Fibroblast of mammary gland (primary cell): ENCODE measurements around the gene ID4.
"Not testable (repeated sequence)": the region's sequence is repeated elsewhere in the genome, so short reads cannot be mapped to it uniquely, and the experiment has no call there.

Experiments used
- DNase-seq: peaks from one replicate; pipeline ENCODE4 v3.0.0-alpha.2; 2010; ENCODE audit warnings: low read depth
- H3K4me3 ChIP-seq: 2 replicates; pipeline ENCODE4 v1.5.1; 2011; ENCODE audit warnings: low read depth, mild to moderate bottlenecking, low read length, moderate library complexity; ENCODE audit not compliant: control insufficient read depth
- TF ChIP-seq, protein P1 (sequence below): conservative IDR thresholded peaks from 2 replicates; pipeline ENCODE4 v1.5.1; 2011; ENCODE audit warnings: low read depth, low read length, inconsistent platforms; ENCODE audit not compliant: control insufficient read depth, insufficient read depth

ID4 gene

DNA sequence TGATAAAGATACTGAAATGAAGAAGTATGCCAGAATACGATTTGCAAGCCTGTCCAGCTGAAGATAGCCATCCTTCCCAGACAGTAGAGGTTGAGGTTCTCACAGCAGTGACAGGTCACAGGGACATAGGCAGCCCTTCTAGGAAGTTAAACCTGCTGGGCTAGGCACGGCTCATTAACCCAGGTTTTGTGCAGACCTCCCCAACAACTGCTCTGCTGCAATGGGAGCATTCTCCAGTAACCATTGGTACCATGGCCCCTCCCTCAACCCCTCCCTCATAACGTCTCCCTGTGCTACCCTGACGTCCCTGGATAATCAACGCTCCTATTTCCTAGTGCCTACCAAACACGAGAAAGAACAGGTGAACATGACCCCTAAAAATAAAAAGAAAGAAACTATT is 15.8 kb downstream of the ID4 start:
- no peak overlapping the region for H3K4me3 ChIP-seq
- DNase-seq, result no peak
- TF ChIP-seq, protein P1, sequence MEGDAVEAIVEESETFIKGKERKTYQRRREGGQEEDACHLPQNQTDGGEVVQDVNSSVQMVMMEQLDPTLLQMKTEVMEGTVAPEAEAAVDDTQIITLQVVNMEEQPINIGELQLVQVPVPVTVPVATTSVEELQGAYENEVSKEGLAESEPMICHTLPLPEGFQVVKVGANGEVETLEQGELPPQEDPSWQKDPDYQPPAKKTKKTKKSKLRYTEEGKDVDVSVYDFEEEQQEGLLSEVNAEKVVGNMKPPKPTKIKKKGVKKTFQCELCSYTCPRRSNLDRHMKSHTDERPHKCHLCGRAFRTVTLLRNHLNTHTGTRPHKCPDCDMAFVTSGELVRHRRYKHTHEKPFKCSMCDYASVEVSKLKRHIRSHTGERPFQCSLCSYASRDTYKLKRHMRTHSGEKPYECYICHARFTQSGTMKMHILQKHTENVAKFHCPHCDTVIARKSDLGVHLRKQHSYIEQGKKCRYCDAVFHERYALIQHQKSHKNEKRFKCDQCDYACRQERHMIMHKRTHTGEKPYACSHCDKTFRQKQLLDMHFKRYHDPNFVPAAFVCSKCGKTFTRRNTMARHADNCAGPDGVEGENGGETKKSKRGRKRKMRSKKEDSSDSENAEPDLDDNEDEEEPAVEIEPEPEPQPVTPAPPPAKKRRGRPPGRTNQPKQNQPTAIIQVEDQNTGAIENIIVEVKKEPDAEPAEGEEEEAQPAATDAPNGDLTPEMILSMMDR, result no peak

DNA sequence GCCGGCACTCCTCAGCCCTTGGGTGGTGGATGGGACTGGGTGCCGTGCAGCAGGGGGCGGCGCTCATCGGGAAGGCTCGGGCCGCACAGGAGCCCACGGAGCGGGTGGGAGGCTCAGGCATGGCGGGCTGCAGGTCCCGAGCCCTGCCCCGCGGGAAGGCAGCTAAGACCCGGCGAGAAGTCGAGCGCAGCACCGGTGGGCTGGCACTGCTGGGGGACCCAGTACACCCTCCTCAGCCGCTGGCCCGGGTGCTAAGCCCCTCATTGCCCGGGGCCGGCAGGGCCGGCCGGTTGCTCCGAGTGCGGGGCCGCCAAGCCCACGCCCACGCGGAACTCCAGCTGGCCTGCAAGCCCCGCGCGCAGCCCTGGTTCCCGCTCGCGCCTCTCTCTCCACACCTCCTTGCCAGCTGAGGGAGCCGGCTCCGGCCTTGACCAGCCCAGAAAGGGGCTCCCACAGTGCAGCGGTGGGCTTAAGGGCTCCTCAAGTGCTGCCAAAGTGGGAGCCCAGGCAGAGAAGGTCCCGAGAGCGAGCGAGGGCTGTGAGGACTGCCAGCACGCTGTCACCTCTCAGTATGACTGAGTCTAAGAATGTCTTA is 17.3 kb downstream of the ID4 start:
- not testable (repeated sequence) for H3K4me3 ChIP-seq, DNase-seq

DNA sequence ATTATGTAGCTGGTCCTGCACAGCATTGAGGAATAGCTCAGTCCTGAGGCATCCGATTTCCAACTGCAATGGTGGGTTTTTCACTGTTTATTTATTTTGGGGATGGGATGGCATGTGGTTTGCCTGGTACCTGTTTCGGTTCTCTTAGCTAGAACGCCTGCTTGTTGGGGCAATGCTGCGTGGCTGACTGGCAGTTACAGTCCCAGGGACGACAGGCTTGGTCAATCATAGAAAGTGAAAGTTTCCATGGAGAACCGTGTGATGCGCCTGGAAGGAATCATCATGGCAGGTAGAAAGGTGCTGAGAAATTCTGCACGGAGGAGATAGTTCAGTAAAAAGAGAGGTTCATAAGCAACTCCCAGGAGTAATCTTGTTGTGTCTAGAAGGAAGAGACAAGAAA is 18.4 kb downstream of the ID4 start:
- no peak overlapping the region for H3K4me3 ChIP-seq
- TF ChIP-seq, protein P1, result no peak
- DNase-seq, result no peak

DNA sequence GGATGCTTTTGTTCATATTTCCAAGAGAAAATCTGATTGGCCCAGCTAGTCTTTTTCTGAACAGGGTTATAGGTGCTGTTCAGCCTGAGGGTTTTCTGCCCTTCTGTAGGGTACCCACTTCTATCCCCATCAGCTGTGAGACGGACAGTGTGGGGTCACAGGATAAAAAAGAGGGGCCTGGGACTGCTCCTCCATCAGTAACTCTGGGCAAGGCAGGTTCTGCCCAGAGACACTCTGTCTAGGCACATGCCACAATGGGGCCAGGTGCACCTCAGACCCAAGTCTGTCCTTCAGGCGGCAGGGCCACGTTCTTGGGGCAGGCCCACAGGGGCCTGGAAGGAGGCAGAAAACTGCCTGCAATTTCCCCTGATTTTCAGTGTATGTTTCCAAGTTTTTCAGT is 20.0 kb downstream of the ID4 start:
- TF ChIP-seq, protein P1, result no peak
- H3K4me3 ChIP-seq, result no peak overlapping the region
- no peak for DNase-seq

DNA sequence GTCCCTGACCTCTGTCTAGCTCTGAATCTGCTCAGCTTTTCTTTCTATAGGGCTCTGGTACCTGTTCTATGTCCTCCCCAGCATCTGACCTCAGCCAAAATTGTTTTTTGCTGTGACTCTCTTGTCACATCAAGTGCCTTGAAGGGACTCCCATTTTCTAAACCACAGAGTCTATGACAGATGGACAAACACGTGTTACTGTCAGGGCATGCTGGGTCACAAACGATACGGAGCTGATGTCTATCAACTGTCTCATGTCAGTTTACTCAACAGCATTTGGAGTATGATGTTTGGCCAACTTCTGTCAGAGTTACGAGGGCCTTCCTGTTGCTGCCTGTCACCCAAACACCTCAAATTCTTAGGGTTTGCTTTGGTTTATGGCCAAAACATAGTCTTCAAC is 20.5 kb downstream of the ID4 start:
- TF ChIP-seq, protein P1, result no peak
- no peak overlapping the region for H3K4me3 ChIP-seq
- no peak for DNase-seq

DNA sequence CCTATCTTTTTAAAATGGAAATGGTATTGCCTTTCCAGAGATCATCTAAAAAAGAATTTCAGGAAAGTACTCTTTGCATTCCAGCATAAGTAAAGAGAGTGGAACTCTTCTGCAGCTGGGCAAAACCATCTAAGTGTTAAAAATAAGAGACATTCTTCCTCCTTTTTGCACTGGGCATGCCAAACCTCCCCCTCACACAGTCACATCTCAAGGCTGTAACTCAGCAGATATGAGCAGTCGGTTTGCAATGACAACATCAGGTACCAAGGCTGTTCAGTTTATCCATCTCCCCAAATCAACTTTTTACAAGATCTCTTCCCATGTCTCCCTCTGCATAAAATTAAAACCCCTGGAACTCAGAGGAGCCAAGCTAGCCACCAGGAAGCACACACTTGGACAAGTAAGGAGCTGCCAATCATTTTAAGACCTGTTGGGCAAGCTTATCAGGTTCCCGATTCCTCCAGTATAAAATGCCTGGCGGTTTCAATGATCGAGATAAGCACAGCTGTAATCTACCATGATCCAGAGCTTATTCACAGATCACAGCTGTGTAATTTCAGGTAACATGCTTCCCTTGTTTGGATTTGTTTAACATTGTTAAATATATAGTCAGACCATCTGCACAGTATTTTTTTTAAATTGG is 23.2 kb downstream of the ID4 start:
- TF ChIP-seq, protein P1, result no peak
- no peak for DNase-seq
- H3K4me3 ChIP-seq, result no peak overlapping the region

DNA sequence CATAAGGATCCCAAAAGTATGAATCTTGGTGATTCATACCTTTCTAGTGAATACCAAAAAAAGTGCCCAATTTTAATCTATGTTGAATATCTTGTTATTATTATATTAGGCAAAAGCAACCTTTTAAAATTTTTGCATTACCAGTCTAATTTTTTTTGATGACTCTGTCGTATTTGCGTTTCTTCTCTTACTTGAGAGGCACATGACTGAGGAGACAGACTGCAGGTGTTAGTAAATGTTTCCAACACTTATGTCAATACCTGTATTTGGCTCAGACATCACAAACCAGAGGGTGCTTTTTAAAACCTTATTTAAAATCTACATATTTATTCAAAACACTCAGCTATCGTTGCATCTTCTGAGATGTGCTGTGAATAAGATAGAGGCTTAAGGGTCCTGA is 27.1 kb downstream of the ID4 start:
- no peak for DNase-seq
- H3K4me3 ChIP-seq, result no peak overlapping the region
- TF ChIP-seq, protein P1, result no peak
